ENCODE results near the gene ARMC8. TPM values are rescaled to one million over a fixed set of nuclear protein-coding genes. Genes with fewer than 3 reads are reported as not detected.

Gene ARMC8
- total RNA-seq, 2 donors from 2014 or later, result 82.7 to 189 TPM

DNA sequence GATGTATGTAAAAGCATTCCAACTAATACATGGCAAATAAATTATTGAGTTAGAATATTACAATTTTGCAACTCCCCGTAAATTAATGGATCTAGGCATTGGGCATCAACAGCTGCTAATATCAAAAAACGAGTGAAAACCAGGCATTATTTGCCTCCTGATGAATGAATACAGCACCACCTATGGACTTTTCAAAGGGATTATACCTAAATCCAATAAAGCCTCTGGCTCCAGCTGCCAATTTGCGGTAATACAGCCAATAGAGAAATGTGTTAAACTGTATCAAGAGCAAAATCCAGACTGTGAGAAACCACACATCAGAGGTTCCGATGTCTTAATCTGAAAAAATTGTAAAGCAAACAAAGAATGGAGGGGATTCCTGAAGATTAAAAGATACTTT is 38.6 kb upstream of the ARMC8 start:
- Histone ChIP-seq H3K9me3 (no peaks in the 10 kb centered on the region), H3K27ac (no peak overlapping the region), H3K27me3 (replicated peaks; ENCODE audit: insufficient read depth) (no peaks in the 10 kb centered on the region), H3K36me3 (no peaks in the 10 kb centered on the region), H3K4me1 (ENCODE audit: control insufficient read depth in 1 of 2, low read depth in 2 of 2) (no peaks in the 10 kb centered on the region), H3K4me3 (no peak overlapping the region)
- DNase-seq (ENCODE audit: low spot score) (no peak), ATAC-seq (ENCODE audit: insufficient number of reproducible peaks, low FRiP score, low read depth) (no peak)
- TF ChIP-seq, protein P1, sequence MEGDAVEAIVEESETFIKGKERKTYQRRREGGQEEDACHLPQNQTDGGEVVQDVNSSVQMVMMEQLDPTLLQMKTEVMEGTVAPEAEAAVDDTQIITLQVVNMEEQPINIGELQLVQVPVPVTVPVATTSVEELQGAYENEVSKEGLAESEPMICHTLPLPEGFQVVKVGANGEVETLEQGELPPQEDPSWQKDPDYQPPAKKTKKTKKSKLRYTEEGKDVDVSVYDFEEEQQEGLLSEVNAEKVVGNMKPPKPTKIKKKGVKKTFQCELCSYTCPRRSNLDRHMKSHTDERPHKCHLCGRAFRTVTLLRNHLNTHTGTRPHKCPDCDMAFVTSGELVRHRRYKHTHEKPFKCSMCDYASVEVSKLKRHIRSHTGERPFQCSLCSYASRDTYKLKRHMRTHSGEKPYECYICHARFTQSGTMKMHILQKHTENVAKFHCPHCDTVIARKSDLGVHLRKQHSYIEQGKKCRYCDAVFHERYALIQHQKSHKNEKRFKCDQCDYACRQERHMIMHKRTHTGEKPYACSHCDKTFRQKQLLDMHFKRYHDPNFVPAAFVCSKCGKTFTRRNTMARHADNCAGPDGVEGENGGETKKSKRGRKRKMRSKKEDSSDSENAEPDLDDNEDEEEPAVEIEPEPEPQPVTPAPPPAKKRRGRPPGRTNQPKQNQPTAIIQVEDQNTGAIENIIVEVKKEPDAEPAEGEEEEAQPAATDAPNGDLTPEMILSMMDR (IDR thresholded peaks at IDR 0.05), result no peak

DNA sequence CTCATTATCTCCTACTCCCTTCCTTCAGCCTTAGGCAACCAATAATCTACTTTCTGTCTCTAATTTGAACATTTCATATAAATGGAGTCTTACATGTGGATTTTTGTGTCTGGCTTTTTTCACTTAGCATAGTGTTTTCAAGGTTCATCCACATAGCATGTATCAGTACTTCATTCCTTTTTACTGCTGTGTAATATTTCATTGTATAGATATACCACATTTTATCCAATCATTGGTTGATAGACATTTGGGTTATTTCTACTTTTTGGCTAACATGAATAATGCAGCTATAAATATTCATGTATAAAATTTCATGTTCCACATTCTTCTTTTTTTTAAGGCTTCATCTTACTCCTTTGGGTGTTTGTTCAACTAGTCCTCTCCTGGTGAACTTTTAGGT is 32.6 kb upstream of the ARMC8 start:
- ATAC-seq (ENCODE audit: insufficient number of reproducible peaks, low FRiP score, low read depth) (no peak), DNase-seq (ENCODE audit: low spot score) (no peak)

DNA sequence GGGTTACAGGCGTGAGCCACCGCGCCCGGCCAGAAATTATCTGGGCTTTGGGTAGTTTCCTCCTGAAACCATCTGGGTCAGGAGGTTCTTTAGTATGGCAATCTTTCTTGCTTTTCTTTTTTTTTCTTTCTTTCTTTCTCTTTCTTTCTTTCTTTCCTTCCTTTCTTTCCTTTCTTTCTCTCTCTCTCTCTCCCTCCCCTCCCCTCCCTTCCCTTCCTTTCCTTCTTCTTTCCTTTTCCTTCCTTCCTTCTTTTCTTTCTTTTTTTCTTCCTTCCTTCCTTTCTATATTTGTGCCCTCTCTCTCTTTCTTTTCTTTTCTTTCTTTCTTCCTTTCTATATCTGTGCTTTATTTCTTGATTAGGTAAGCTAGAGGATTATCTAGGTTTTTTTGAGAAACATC is 29.4 kb upstream of the ARMC8 start:
- Histone ChIP-seq H3K4me1 (ENCODE audit: control insufficient read depth in 1 of 2, low read depth in 2 of 2) (no peaks in the 10 kb centered on the region), H3K36me3 (peaks cover 9% of the 10 kb centered on the region), H3K4me3 (no peak overlapping the region), H3K27ac (no peak overlapping the region), H3K9me3 (peaks cover 4% of the 10 kb centered on the region), H3K27me3 (replicated peaks; ENCODE audit: insufficient read depth) (no peaks in the 10 kb centered on the region)
- DNase-seq (ENCODE audit: low spot score) (no peak), ATAC-seq (ENCODE audit: insufficient number of reproducible peaks, low FRiP score, low read depth) (no peak)
- TF ChIP-seq, protein P1 (IDR thresholded peaks at IDR 0.05), result no peak

More for the DNA sequence above, 32.6 kb upstream of the ARMC8 start:
- Histone ChIP-seq H3K36me3 (no peaks in the 10 kb centered on the region), H3K4me3 (no peak overlapping the region), H3K27ac (no peak overlapping the region), H3K9me3 (peaks cover 4% of the 10 kb centered on the region), H3K27me3 (replicated peaks; ENCODE audit: insufficient read depth) (no peaks in the 10 kb centered on the region), H3K4me1 (ENCODE audit: control insufficient read depth in 1 of 2, low read depth in 2 of 2) (no peaks in the 10 kb centered on the region)
- TF ChIP-seq, protein P1 (IDR thresholded peaks at IDR 0.05), result no peak

DNA sequence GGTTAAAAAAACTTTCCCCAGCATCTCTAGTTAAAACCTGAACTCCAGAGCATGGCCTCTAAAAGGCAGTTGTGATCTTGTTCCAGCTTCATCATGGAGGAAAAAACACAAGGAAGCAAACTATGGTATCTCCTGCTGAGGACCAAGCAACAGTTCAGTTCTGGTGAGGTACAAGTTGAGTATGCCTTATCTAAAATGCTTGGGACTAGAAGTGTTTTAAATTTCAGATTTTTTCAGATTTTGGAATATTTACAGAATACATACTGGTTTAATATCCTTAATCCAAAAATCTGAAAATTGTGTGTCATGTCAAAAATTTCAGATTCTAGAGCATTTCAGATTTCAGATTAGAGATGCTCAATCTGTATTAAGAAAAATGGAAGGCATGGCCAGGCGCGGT is 22.0 kb upstream of the ARMC8 start:
- TF ChIP-seq, protein P1 (IDR thresholded peaks at IDR 0.05), result no peak
- no peak for DNase-seq (ENCODE audit: low spot score)
- no peaks in the 10 kb centered on the region for H3K27me3 ChIP-seq (replicated peaks; ENCODE audit: insufficient read depth)
- H3K4me3 ChIP-seq, result no peak overlapping the region
- H3K4me1 ChIP-seq (ENCODE audit: control insufficient read depth in 1 of 2, low read depth in 2 of 2), result no peaks in the 10 kb centered on the region
- no peak overlapping the region for H3K27ac ChIP-seq
- H3K9me3 ChIP-seq, result no peaks in the 10 kb centered on the region
- no peak for ATAC-seq (ENCODE audit: insufficient number of reproducible peaks, low FRiP score, low read depth)
- H3K36me3 ChIP-seq, result peaks cover 48% of the 10 kb centered on the region

DNA sequence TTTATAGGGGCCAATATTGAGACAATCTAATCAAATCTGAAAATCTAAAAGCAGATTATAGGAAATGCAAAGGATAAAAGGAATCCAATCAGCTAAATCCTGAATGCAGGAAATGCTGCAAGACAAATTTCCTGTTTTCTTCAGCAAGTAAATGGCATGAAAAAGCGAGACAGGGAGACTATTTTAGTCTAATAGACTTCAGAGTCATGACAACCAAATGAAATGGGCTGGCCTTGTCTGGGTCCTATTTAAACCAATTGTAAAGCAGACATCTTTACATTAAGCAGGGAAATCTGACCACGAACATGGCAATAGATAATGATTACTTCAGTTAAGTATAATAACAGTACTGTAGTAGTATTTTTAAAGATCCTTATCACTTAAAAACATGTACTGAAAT is 14.5 kb upstream of the ARMC8 start:
- Histone ChIP-seq H3K27ac (no peak overlapping the region), H3K27me3 (replicated peaks; ENCODE audit: insufficient read depth) (no peaks in the 10 kb centered on the region), H3K9me3 (no peaks in the 10 kb centered on the region), H3K4me3 (no peak overlapping the region), H3K36me3 (peaks cover 17% of the 10 kb centered on the region), H3K4me1 (ENCODE audit: control insufficient read depth in 1 of 2, low read depth in 2 of 2) (peaks cover 11 to 24% of the 10 kb centered on the region in 2 donors)
- DNase-seq (ENCODE audit: low spot score) (no peak), ATAC-seq (ENCODE audit: insufficient number of reproducible peaks, low FRiP score, low read depth) (no peak)
- TF ChIP-seq, protein P1 (IDR thresholded peaks at IDR 0.05), result no peak

Measured in thoracic aorta (tissue), 2 donors.